Measurements from ENCODE around the gene GON7.
"Not testable (repeated sequence)": the region's sequence is repeated elsewhere in the genome, so short reads cannot be mapped to it uniquely, and the experiment has no call there.

GON7 gene

GRCh38 chr14:93163564-93163963 lies 43.3 kb downstream of the GON7 start:
- no peak for TF ChIP-seq CTCF (IDR thresholded peaks at IDR 0.05; ENCODE audit: insufficient read depth, low read length, poor library complexity, severe bottlenecking)
- H3K27me3 ChIP-seq (replicated peaks; ENCODE audit: control insufficient read depth, insufficient read depth, low read length), result no peaks in the 10 kb centered on the region
- H3K4me3 ChIP-seq (replicated peaks; ENCODE audit: low read depth, low read length), result no peak overlapping the region
- peak; percentile 40 for DNase-seq (ENCODE audit: extremely low read depth, insufficient read length)
- no peaks in the 10 kb centered on the region for H3K36me3 ChIP-seq (ENCODE audit: control insufficient read depth, insufficient read depth, low read length)

- Histone ChIP-seq H3K4me3 (replicated peaks; ENCODE audit: low read depth, low read length) (no peak overlapping the region), H3K27me3 (replicated peaks; ENCODE audit: control insufficient read depth, insufficient read depth, low read length) (no peaks in the 10 kb centered on the region), H3K36me3 (ENCODE audit: control insufficient read depth, insufficient read depth, low read length) (no peaks in the 10 kb centered on the region)
- DNase-seq (ENCODE audit: extremely low read depth, insufficient read length), result no peak
- TF ChIP-seq CTCF (IDR thresholded peaks at IDR 0.05; ENCODE audit: insufficient read depth, low read length, poor library complexity, severe bottlenecking), result no peak
These were observed 45.4 kb downstream of the GON7 start for GRCh38 chr14:93161411-93161940.

GRCh38 chr14:93160353-93160801 lies 46.5 kb downstream of the GON7 start:
- H3K36me3 ChIP-seq (ENCODE audit: control insufficient read depth, insufficient read depth, low read length), result no peaks in the 10 kb centered on the region
- H3K27me3 ChIP-seq (replicated peaks; ENCODE audit: control insufficient read depth, insufficient read depth, low read length), result no peaks in the 10 kb centered on the region
- H3K4me3 ChIP-seq (replicated peaks; ENCODE audit: low read depth, low read length), result no peak overlapping the region
- no peak for DNase-seq (ENCODE audit: extremely low read depth, insufficient read length)
- TF ChIP-seq CTCF (IDR thresholded peaks at IDR 0.05; ENCODE audit: insufficient read depth, low read length, poor library complexity, severe bottlenecking), result peak; percentile 39

- H3K4me3 ChIP-seq (replicated peaks; ENCODE audit: low read depth, low read length); H3K36me3 ChIP-seq (ENCODE audit: control insufficient read depth, insufficient read depth, low read length); DNase-seq (ENCODE audit: extremely low read depth, insufficient read length); H3K27me3 ChIP-seq (replicated peaks; ENCODE audit: control insufficient read depth, insufficient read depth, low read length): not testable (repeated sequence)
These were observed 47.1 kb downstream of the GON7 start for GRCh38 chr14:93159625-93160352.

- not testable (repeated sequence) for H3K4me3 ChIP-seq (replicated peaks; ENCODE audit: low read depth, low read length); DNase-seq (ENCODE audit: extremely low read depth, insufficient read length); H3K27me3 ChIP-seq (replicated peaks; ENCODE audit: control insufficient read depth, insufficient read depth, low read length); H3K36me3 ChIP-seq (ENCODE audit: control insufficient read depth, insufficient read depth, low read length)
These were observed 48.5 kb downstream of the GON7 start for GRCh38 chr14:93158349-93158748.

GRCh38 chr14:93156693-93157369 lies 50.0 kb downstream of the GON7 start:
- Histone ChIP-seq H3K36me3 (ENCODE audit: control insufficient read depth, insufficient read depth, low read length) (no peaks in the 10 kb centered on the region), H3K27me3 (replicated peaks; ENCODE audit: control insufficient read depth, insufficient read depth, low read length) (no peaks in the 10 kb centered on the region), H3K4me3 (replicated peaks; ENCODE audit: low read depth, low read length) (no peak overlapping the region)
- no peak for DNase-seq (ENCODE audit: extremely low read depth, insufficient read length)
- no peak for TF ChIP-seq CTCF (IDR thresholded peaks at IDR 0.05; ENCODE audit: insufficient read depth, low read length, poor library complexity, severe bottlenecking)
